Measurements from ENCODE around the gene NKX2-3.

Gene NKX2-3

GRCh38 chr10:99539120-99539519 lies 6.4 kb downstream of the NKX2-3 start:
- no peak for DNase-seq

- DNase-seq, result no peak
These were observed 7.1 kb downstream of the NKX2-3 start for GRCh38 chr10:99539820-99540219.

GRCh38 chr10:99540306-99540656 lies 7.5 kb downstream of the NKX2-3 start:
- DNase-seq, result no peak

GRCh38 chr10:99540657-99541531 lies 8.2 kb downstream of the NKX2-3 start:
- no peak for DNase-seq

GRCh38 chr10:99544322-99544721 lies 11.6 kb downstream of the NKX2-3 start:
- DNase-seq, result no peak

GRCh38 chr10:99548041-99548530 lies 15.3 kb downstream of the NKX2-3 start:
- no peak for DNase-seq

- peak in 1 of 2 experiments; percentile 53 for DNase-seq
These were observed 18.4 kb downstream of the NKX2-3 start for GRCh38 chr10:99551158-99551557.

- no peak for DNase-seq
These were observed 18.9 kb downstream of the NKX2-3 start for GRCh38 chr10:99551616-99552015.

GRCh38 chr10:99555371-99555770 lies 22.6 kb downstream of the NKX2-3 start:
- DNase-seq, result no peak

GRCh38 chr10:99555825-99556523 lies 23.2 kb downstream of the NKX2-3 start:
- DNase-seq, result no peak

GRCh38 chr10:99557044-99557443 lies 24.3 kb downstream of the NKX2-3 start:
- no peak for DNase-seq

GRCh38 chr10:99558708-99559107 lies 26.0 kb downstream of the NKX2-3 start:
- no peak for DNase-seq

GRCh38 chr10:99560277-99561126 lies 27.8 kb downstream of the NKX2-3 start:
- DNase-seq, result peak in 1 of 2 experiments; percentile 11

- no peak for DNase-seq
These were observed 29.9 kb downstream of the NKX2-3 start for GRCh38 chr10:99562631-99563030.

- no peak for DNase-seq
These were observed 31.6 kb downstream of the NKX2-3 start for GRCh38 chr10:99564361-99564760.

- DNase-seq, result no peak
These were observed 32.4 kb downstream of the NKX2-3 start for GRCh38 chr10:99565166-99565565.

- DNase-seq, result no peak
These were observed 36.7 kb downstream of the NKX2-3 start for GRCh38 chr10:99569253-99569939.

- DNase-seq, result no peak
These were observed 37.2 kb downstream of the NKX2-3 start for GRCh38 chr10:99569961-99570360.

GRCh38 chr10:99571816-99572215 lies 39.1 kb downstream of the NKX2-3 start:
- DNase-seq, result no peak

GRCh38 chr10:99573790-99574189 lies 41.0 kb downstream of the NKX2-3 start:
- no peak for DNase-seq

GRCh38 chr10:99579971-99580370 lies 47.2 kb downstream of the NKX2-3 start:
- DNase-seq, result no peak

- DNase-seq, result no peak
These were observed 49.6 kb downstream of the NKX2-3 start for GRCh38 chr10:99582255-99582770.
